Stimulated activated CD4-positive, alpha-beta T cell treated with anti-CD3 and anti-CD28 coated beads, TNF-alpha, amount 100 ng/mL, for 1 hour (primary cell): ENCODE data around the gene MRPL9.
"Not testable (repeated sequence)": the region's sequence is repeated elsewhere in the genome, so short reads cannot be mapped to it uniquely, and the experiment has no call there.

Experiments
- DNase-seq, 3 donors: peaks; one replicate each; pipeline ENCODE4 v3.0.0-alpha.2; 2020; ENCODE audit warnings: low read depth in 3 of 3, low spot score in 1 of 3

MRPL9 gene

DNA sequence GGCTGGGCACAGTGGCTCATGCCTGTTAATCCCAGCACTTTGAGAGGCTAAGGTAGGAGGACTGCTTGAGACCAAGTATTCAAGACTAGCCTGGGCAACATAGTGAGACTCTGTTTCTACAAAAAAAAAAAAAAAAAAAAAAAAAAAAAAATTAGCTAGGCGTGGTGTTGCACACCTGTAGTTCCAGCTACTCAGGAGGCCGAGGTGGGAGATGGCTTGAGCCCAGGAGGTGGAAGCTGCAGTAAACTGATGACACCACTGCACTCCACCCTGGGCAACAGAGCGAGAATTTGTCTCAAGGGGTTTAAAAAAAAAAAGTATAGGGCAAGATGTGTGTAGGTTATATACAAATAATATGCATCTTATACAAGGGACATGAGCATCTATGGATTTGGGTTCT is 24.4 kb upstream of the MRPL9 start:
- no peak for DNase-seq

DNA sequence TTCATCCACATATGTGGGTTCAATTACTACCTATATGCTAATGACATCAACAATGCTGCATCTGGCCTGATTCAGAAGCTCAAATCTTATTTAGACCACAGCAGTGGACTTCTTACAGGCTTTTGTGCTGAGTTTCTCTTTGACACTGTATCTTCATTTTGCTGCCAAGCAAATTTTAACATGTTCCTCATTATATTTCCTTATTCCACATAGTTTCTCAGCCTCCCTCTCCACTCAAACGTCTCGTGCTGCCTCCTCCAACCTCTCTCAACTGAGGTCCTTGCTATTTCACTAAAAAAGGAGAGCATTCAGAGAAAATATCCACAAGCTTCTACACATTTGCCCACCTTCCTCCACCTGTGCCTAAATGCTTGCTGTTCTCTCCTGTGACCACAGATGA is 20.5 kb upstream of the MRPL9 start:
- DNase-seq, result no peak

DNA sequence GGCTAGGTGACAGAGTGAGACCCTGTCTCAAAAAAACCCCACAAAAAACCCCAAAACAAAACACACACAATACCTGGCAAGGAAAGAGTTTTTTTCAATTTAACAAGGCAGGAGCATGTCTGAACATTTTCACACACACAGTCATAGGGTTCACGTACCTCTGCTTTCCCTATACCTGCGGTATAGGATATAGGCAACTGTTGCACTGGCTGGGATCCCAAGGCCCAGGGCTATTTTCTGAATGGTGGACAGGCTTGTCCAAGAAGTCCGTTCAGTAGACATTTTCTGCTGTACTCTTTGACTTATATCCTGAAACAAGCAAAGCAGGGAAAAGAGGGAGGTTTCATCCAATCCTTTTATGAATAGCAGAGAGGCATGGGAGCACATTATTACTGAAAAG is 19.4 kb upstream of the MRPL9 start:
- DNase-seq, result no peak

DNA sequence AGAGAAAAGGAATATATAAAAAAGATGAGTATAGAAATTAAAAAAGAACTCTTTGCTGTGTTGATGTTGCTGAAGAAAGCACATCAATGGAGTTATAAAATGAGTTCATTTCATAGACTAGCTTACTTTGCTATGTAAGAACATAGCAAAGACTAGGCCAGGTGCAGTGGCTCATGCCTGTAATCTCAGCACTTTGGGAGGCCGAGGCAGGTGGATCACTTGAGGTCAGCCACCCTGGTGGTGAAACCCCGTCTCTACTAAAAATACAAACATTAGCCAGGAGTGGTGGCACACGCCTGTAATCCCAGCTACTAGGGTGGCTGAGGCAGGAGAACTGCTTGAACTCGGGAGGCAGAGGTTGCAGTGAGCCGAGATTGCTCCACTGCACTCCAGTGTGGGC is 18.7 kb upstream of the MRPL9 start:
- not testable (repeated sequence) for DNase-seq

DNA sequence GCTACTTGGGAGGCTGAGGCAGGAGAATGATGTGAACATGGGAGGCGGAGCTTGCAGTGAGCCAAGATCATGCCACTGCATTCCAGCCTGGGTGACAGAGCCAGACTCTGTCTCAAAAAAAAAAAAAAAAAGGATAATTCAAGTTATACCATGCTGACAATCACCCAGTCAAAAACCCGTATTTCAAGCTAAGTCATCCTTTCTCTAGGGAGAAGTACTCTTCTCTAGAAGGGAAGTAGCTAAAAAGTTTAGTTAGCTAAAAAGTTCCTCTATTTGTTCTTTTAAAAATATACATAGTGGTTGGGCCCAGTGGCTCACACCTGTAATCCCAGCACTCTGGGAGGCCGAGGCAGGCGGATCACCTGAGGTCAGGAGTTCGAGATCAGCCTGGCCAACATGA is 17.4 kb upstream of the MRPL9 start:
- not testable (repeated sequence) for DNase-seq

DNA sequence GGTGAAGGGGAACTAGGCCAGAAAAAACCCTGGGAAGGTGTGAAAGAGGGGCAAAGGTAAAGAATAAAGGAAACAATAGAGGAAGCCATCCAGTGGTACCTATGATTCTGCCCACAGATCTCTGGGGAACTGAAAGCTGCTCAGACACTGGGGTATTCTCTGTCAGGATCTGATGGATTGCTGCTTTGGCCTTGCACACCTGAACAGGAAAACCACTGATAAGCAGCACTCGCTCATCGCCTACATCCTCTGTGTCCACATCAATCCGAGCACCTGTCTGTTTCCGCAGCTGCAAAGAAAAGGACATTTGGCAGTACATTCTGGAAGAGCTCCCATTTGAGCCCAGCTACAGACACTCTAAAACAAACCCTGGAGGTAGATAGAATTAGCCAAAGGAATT is 16.6 kb upstream of the MRPL9 start:
- DNase-seq, result no peak

DNA sequence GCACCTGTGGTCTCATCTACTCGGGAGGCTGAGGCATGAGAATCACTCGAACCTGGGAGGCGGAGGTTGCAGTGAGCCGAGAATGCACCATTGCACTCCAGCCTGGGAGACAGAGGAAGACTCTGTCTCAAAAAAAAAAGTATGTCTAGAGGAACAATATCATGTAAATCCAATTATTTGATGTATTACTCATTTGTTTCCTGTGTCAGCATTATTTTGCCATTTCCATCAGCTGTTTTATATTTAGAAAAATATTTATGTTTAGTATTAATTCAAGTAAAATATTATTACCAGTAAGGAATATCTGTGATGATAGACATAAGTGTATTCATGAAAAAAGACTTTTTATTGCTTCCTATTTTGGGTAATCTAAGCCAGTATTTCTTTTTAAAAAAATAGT is 14.0 kb upstream of the MRPL9 start:
- no peak for DNase-seq

DNA sequence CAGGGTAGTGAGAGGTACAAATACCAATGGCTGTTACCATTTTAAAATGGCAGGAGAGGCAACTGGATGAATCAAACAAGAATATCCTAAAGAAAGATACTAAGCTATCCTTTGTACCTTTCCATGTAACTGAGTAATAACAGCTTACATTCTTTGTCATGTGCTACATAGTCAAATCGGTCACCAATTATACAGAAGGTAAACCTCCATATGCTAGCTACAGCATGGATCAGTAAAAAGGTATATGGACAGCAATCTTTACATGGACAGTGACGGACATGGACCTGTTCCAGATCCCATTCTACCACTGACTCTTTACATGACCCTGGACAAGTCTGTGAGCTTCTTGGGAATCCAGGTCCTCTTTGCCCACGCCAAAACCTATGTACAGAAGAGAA is 13.4 kb upstream of the MRPL9 start:
- no peak for DNase-seq

DNA sequence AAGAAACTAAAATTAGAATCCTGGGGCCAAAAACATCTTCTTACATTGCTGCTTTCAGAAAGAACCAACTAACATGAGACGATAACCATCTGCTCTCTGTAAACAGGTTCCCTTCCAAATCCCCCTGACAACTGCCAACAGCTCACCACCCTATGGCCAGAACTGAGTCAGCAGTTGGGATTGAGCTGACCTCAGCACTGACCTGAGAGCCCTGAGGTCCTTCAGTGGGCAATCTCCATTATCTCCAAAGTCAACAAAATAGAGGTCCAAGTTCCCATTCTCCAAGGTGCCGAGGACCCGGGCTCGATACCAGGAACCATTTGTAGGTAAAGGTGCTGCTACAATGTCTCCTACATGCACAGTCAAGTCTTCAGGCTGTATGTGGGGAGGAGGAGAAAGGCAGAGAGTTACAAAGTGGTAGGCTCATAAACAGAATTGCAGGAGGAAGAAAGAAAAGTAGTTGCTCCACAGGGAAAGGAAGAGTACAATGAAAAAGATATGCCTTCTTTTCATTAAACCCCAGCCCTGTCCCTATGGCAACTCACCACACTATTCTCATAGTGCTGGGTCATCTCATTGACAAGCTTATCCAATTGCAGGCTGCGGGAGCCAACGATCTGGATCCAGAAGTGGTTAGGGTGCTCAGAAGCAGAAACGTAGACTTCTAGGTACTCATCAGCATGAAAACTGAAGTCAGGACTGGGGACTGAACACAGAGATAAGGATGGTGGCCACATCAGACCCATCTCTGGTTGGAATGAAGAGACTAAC is 12.8 kb upstream of the MRPL9 start:
- no peak for DNase-seq

DNA sequence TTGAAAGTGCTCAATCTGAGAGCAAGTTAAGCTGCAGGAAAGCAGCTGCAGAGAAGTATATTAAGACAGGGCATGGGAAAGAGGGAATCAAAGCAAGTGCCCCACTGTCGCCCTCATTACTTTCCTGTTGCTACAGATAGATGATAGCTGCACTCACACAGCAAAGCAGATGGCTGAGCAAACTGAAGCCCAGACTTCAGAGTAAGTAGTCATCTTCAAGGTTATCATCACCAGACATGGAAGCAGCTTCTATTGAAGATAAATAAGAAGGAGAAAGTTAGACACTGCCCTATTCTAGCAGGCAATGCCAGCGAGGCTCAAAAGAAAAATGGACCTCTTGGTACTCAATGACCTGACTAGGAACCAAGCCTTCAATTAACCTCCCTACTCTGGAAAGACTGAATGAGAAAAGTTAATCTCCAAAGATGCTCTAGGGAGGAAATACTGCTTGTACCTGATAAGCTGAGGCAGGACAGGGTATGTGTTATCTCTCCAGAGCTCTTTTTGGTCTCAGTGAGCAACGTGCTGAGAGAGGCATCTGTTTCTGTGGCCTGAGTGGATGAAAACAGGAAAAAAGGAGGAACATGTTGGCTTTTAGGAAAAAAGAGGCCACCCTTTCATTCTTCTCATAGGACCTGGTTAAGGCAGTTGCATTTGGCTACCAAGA is 11.1 kb upstream of the MRPL9 start:
- DNase-seq, result no peak

DNA sequence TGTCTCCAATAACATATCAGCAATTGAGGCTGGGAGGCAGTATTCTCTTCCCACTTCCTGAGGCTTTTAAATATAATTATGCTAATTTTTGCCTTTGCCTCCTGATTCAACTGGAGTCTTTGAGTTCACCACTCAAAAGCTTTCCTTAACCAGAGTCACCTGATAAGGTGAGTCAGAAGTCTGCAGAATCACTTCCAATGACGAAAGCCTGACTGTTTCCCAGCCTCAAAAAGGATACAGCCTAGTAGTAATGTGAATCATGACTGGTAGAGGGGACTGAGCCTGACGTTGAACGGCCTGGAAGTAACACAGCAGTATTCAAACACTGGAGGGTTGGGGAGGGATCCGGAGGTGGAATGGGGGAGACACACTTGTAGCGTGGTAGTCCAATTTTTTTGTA is 10.4 kb upstream of the MRPL9 start:
- DNase-seq, result no peak

DNA sequence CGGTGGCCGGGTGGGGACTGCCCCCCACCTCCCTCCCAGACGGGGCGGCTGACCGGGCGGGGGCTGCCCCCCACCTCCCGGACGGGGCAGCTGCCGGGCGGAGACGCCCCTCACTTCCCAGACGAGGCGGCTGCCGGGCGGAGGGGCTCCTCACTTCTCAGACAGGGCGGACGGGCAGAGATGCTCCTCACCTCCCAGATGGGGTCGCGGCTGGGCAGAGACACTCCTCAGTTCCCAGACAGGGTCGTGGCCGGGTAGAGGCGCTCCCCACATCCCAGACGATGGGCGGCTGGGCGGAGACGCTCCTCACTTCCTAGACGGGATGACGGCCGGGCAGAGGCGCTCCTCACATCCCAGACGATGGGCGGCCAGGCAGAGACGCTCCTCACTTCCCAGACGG is 6.0 kb upstream of the MRPL9 start:
- not testable (repeated sequence) for DNase-seq

DNA sequence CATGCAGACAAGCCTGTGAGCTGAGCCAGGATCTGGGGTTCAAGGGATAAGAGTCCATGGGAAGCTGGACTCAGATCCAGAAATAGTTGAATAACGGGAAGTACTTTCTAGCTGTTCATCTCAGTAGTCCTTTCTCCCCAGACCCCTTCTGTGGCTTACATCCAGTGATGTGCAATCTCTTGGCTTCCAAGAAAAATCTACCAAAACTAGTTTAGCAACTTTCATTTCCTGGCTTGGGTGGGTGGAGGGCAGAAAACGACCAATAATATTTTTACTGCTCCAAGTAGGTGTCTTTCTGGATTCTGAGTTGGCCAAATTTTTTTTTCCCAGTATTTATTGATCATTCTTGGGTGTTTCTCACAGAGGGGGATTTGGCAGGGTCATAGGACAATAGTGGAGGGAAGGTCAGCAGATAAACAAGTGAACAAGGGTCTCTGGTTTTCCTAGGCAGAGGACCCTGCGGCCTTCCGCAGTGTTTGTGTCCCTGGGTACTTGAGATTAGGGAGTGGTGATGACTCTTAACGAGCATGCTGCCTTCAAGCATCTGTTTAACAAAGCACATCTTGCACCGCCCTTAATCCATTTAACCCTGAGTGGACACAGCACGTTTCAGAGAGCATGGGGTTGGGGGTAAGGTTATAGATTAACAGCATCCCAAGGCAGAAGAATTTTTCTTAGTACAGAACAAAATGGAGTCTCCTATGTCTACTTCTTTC is 5.2 kb upstream of the MRPL9 start:
- not testable (repeated sequence) for DNase-seq

DNA sequence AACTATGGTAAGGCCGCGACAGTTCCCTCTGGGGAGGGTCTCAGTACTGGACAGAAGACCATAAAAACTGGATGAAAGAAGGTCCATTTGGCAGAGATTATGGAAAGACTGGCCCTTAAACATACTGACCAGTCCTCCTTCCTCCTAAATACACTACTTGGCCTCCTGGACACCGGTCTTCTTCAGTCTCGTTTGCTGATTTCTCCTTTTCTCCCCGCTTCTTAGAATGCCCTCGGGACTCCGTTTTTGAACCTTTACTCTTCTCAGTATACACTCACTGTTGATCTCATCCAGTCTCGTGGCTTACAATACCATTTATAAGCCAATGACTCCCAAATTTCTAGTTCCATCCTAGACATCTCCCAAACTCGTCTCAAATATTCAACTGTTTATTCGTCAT is 694 bp upstream of the MRPL9 start:
- DNase-seq, result no peak

DNA sequence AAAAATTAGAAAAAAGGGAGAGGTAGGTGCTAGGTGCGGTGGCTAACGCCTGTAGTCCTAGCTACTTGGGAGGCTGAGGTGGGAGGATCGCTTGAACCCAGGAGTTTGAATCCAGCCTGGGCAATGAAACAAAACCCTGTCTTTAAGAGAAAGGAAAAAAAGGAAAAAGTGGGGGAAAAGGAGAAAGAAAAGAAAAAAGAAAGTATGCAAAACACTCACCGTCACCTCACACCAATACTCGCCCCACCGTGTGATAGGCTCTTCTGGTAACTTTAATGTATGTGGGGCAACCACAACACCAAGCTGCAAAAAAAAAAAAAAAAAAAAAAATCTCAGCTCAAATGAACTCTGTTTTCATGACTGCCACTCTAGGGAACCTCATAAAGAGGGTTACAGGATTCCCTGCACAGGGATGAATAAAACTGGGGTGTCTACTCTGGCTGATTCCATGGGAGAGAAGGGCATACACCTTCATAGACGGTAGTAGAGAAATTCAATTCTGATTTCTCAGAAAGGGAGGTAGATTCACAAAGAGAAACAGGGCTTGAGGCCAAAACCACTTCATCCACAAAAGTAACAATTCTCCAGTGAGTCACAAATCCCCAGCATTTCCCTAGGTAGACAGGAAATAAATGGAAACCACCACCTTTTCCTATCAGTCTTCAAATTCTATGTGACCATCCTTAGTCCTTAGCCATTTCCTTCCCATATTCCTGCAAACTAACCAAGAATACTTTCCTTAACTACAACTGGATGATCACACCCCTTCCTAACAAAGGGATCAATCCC is 2.5 kb downstream of the MRPL9 start:
- DNase-seq, result no peak

DNA sequence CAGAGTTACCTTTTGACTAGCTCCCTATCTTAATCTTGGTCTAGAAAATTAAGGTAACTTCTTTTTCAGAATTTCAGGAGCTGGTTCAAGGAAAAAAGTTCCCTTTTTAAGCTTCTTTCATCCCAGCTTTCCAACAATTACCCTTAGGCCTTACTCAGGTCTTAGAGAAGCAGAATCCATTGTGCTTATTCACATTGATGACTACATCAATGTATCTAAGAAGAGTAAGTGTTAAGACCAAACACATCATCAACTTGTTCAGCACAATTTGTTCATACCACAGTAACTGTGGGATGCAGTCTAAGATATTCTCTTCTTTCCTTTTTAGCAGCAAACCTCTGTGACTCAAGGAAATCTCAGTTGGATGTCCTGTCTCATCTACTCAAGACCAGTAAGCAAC is 4.1 kb downstream of the MRPL9 start:
- no peak for DNase-seq

DNA sequence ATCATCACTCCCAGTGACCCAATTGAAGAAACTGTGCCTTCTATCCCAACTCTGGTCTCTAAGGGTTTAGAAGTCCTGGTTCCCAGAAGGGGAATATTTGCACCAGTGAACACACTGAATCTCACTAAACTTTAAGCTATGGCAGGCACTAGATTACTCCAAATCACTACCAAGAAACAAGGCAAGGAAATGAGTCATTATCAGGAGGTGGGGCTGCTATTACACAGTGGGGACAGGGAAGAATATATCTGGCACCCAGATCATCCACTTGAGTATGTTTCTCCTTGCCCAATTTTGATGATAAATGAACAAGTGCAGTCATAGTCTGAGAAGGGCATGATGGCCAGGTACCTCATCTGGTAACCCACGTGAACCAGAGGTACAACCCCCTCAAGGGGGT is 7.0 kb downstream of the MRPL9 start:
- no peak for DNase-seq

DNA sequence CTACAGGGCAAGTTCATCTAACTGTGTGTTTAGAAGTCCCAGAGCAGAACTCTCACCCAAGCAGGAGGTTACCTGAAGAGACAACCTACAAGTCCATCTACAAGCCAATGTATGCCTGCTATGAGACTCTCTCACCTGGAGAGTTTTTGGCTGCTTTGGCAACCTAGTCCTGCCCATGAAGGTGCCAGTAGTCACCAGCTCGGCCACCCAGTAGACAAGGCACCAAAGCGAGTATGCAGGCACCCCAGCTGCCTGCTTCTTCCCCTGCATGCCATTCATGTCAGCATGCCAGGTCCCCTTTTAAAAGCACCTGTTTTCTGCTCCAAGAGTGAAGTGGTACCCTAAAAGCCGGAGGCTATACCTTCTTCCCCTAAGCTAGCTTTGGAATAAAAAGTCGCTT is 21.8 kb downstream of the MRPL9 start:
- no peak for DNase-seq

DNA sequence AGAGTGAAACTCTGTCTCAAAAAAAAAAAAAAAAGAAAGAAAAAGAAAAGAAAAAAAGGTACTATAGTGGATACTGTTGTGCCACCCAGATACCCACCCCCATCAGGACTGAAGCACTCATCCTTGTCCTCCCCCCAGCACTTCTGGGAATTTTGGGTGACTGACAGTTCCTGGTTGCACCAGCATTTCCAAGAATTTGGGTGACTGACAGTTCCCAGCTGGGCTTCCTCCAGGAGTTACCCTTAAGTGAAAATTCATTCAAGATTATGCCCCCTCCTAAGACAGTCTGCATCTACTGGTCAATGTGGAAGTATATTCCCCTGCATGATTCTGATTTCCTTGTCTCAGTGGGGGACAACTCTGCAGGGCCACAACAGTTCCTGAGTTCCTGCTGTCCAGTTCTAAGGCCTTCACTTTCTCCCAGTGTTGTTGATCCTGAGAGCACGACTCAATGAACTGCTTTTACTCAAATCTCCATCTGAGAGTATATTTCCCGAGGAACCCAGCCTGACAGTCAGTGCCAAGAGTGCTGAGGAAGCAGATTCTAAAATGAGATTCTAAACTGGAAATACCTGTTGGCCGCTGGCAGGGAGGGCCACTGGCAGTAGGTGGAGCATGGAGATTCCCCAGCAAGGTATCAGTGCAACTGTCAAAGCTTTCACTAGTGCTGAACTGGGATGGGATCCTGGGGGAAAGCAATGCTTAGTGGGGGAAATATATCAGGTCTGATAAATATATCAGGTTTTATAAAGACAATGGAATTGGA is 23.5 kb downstream of the MRPL9 start:
- DNase-seq, result no peak

DNA sequence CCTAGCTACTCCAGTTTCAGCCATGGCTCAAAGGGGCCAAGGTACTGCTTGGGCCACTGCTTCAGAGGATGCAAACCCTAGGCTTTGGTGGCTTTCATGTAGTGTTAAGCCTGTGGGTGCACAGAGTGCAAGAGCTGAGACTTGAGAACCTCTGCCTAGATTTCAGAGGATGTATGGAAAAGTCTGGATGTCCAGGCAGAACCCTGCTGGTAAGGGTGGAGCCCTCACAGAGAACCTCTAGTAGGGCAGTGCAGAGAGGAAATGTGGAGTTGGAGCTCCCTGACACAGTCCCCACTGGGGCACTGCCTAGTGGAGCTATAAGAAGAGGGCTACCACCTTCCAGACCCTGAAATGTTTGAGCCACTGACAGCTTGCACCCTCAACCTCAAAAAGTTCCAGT is 25.8 kb downstream of the MRPL9 start:
- DNase-seq, result no peak

DNA sequence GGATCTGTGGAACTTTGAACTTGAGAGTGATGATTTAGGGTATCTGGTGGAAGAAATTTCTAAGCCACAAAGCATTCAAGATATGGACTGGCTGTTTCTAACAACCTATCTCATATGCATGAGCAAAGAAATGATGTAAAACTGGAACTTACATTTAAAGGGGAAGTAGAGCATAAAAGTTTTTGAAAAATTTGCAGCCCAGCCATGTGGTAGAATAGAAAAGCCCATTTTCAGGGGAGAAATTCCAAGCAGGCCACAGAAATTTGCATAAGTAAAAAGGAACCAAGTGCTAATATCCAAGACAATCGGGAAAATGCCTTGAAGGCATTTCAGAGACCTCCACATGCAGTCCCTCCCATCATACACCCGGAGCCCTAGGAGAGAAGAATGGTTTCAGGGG is 26.3 kb downstream of the MRPL9 start:
- DNase-seq, result no peak
